IMR-90 (cell line): ENCODE data around the gene KRT36. TPM values are rescaled to one million over a fixed set of nuclear protein-coding genes. Genes with fewer than 3 reads are reported as not detected.

Source experiments
- ATAC-seq: fragments of 200-7000 bp; cut with Tn5 transposase; 2 replicates; pipeline ENCODE4 v1.9.1; 2020; ENCODE audit warnings: low read depth, mild to moderate bottlenecking, moderate library complexity
- BruUV-seq: library from RNA; stranded (reverse); fragments of 400-500 nt; replicated peaks from 2 replicates; lab custom pipeline; 2021; lab: Mats Ljungman, UMichigan
- CTCF ChIA-PET: fragments of 300-600 bp; formaldehyde crosslinking; extraction: SDS; loops from one replicate; lab custom pipeline; 2021; ENCODE audit warnings: antibody characterized with exemption; lab: Yijun Ruan, JAX
- POLR2A ChIA-PET: fragments of 300-600 bp; sonication (Branson Sonifier 250); formaldehyde crosslinking; loops from one replicate; lab custom pipeline; 2022; ENCODE audit warnings: antibody characterized with exemption; ENCODE audit not compliant: unreplicated experiment; lab: Charles Lee
- DNase-seq: peaks from one replicate; pipeline ENCODE4 v3.0.0; 2013
- H2AFZ ChIP-seq: replicated peaks from 2 replicates; pipeline ENCODE3; 2013; ENCODE audit warnings: low read length, mild to moderate bottlenecking; ENCODE audit not compliant: poor library complexity
- H2AK5ac ChIP-seq: 2 replicates; pipeline ENCODE4 v1.6.1; 2013; ENCODE audit warnings: low read depth, low read length, inconsistent platforms
- H2AK9ac ChIP-seq: replicated peaks from 2 replicates; pipeline ENCODE3; 2013; ENCODE audit warnings: mild to moderate bottlenecking, low read depth, low read length, moderate library complexity; ENCODE audit not compliant: poor library complexity
- H2BK120ac ChIP-seq: 2 replicates; pipeline ENCODE4 v1.6.1; 2013; ENCODE audit warnings: low read depth, low read length, inconsistent platforms
- H2BK15ac ChIP-seq: 3 replicates; pipeline ENCODE4 v1.6.1; 2013; ENCODE audit warnings: low read depth, low read length, inconsistent platforms
- H2BK20ac ChIP-seq: 2 replicates; pipeline ENCODE4 v1.6.1; 2013; ENCODE audit warnings: low read depth, mild to moderate bottlenecking, inconsistent platforms, low read length, moderate library complexity
- H2BK5ac ChIP-seq: 2 replicates; pipeline ENCODE4 v1.6.1; 2013; ENCODE audit warnings: mild to moderate bottlenecking, low read depth, low read length, inconsistent platforms; ENCODE audit not compliant: poor library complexity, severe bottlenecking
- H3K14ac ChIP-seq: replicated peaks from 2 replicates; pipeline ENCODE4 v1.6.1; 2013; ENCODE audit warnings: low read depth, low read length, inconsistent platforms
- H3K18ac ChIP-seq: 2 replicates; pipeline ENCODE4 v1.6.1; 2013; ENCODE audit warnings: low read depth, low read length, control low read depth
- H3K23ac ChIP-seq: 2 replicates; pipeline ENCODE4 v1.6.1; 2013; ENCODE audit warnings: low read depth, low read length, inconsistent platforms
- H3K27ac ChIP-seq: 2 replicates; pipeline ENCODE4 v1.5.1; 2013; ENCODE audit warnings: mild to moderate bottlenecking, control low read depth, low read length; ENCODE audit not compliant: insufficient read depth
- H3K27me3 ChIP-seq: 2 replicates; pipeline ENCODE4 v1.6.1; 2013; ENCODE audit warnings: low read length; ENCODE audit not compliant: control insufficient read depth, insufficient read depth
- H3K36me3 ChIP-seq: 2 replicates; pipeline ENCODE4 v1.6.1; 2013; ENCODE audit warnings: low read length, mixed read lengths; ENCODE audit not compliant: control insufficient read depth, insufficient read depth
- H3K4ac ChIP-seq: 2 replicates; pipeline ENCODE4 v1.6.1; 2013; ENCODE audit warnings: low read depth, low read length, inconsistent platforms
- H3K4me1 ChIP-seq: 2 replicates; pipeline ENCODE4 v1.6.1; 2013; ENCODE audit warnings: low read length, mixed read lengths; ENCODE audit not compliant: control insufficient read depth, insufficient read depth
- H3K4me2 ChIP-seq: 2 replicates; pipeline ENCODE4 v1.6.1; 2013; ENCODE audit warnings: low read depth, mild to moderate bottlenecking, control low read depth, low read length, moderate library complexity
- H3K4me3 ChIP-seq: 2 replicates; pipeline ENCODE4 v1.5.1; 2013; ENCODE audit warnings: low read depth, mild to moderate bottlenecking, control low read depth, low read length, moderate library complexity; ENCODE audit not compliant: insufficient read depth
- H3K56ac ChIP-seq: 2 replicates; pipeline ENCODE4 v1.6.1; 2013; ENCODE audit warnings: low read length, inconsistent platforms; ENCODE audit not compliant: insufficient read depth; ENCODE audit errors: extremely low read depth
- H3K79me1 ChIP-seq, 2 experiments: 2 replicates each; pipeline ENCODE4 v1.6.1; 2013; ENCODE audit warnings: low read length in 2 of 2, inconsistent platforms in 1 of 2, low read depth in 1 of 2
- H3K9ac ChIP-seq: 2 replicates; pipeline ENCODE4 v1.6.1; 2013; ENCODE audit warnings: low read depth, low read length, control low read depth
- H3K9me1 ChIP-seq: 2 replicates; pipeline ENCODE4 v1.6.1; 2013; ENCODE audit warnings: low read length, inconsistent platforms; ENCODE audit not compliant: insufficient read depth
- H3K9me3 ChIP-seq: 2 replicates; pipeline ENCODE4 v1.6.1; 2013; ENCODE audit warnings: low read length; ENCODE audit not compliant: control insufficient read depth, insufficient read depth
- H4K20me1 ChIP-seq: 2 replicates; pipeline ENCODE4 v1.6.1; 2013; ENCODE audit warnings: low read length, inconsistent platforms; ENCODE audit not compliant: insufficient read depth
- H4K5ac ChIP-seq: 2 replicates; pipeline ENCODE4 v1.6.1; 2013; ENCODE audit warnings: mild to moderate bottlenecking, low read depth, low read length, control low read depth
- H4K8ac ChIP-seq, 2 experiments: 2 replicates each; pipeline ENCODE4 v1.6.1; 2013; ENCODE audit warnings: low read depth in 2 of 2, low read length in 2 of 2, control low read depth in 1 of 2, inconsistent platforms in 1 of 2
- H4K91ac ChIP-seq: 2 replicates; pipeline ENCODE4 v1.6.1; 2013; ENCODE audit warnings: low read depth, low read length, inconsistent platforms; ENCODE audit not compliant: insufficient read depth
- BHLHE40 ChIP-seq: fragments of 150-350 bp; IDR thresholded peaks from 2 replicates; pipeline ENCODE4 v1.6.1; 2016; ENCODE audit warnings: mild to moderate bottlenecking, low read depth, low read length
- CEBPB ChIP-seq: IDR thresholded peaks from 2 replicates; pipeline ENCODE4 v1.6.1; 2012; ENCODE audit warnings: low read depth, low read length, improper control_type of control experiment
- CHD1 ChIP-seq: IDR thresholded peaks from 2 replicates; pipeline ENCODE4 v1.6.1; 2012; ENCODE audit warnings: low read depth, low read length, improper control_type of control experiment
- CTCF ChIP-seq: conservative IDR thresholded peaks from 2 replicates; pipeline ENCODE4 v1.5.1; 2012; ENCODE audit warnings: mild to moderate bottlenecking, low read depth, low read length, improper control_type of control experiment
- ELK1 ChIP-seq: fragments of 150-350 bp; IDR thresholded peaks from 2 replicates; pipeline ENCODE4 v1.6.1; 2016; ENCODE audit warnings: low read depth, mild to moderate bottlenecking, low read length, moderate library complexity, borderline replicate concordance
- FOS ChIP-seq: fragments of 150-350 bp; IDR thresholded peaks from 2 replicates; pipeline ENCODE4 v1.6.1; 2016; ENCODE audit warnings: low read depth, low read length
- MAFK ChIP-seq: IDR thresholded peaks from 2 replicates; pipeline ENCODE4 v1.6.1; 2012; ENCODE audit warnings: low read depth, low read length, improper control_type of control experiment
- MAZ ChIP-seq: IDR thresholded peaks from 2 replicates; pipeline ENCODE4 v1.6.1; 2012; ENCODE audit warnings: low read depth, mild to moderate bottlenecking, low read length, improper control_type of control experiment, moderate library complexity, borderline replicate concordance
- MXI1 ChIP-seq: IDR thresholded peaks from 2 replicates; pipeline ENCODE4 v1.6.1; 2012; ENCODE audit warnings: low read depth, mild to moderate bottlenecking, low read length, moderate library complexity, borderline replicate concordance
- NFE2L2 ChIP-seq: fragments of 150-350 bp; IDR thresholded peaks from 2 replicates; pipeline ENCODE4 v1.6.1; 2016; ENCODE audit warnings: low read depth, mild to moderate bottlenecking, low read length
- POLR2A ChIP-seq: IDR thresholded peaks from 2 replicates; pipeline ENCODE4 v1.6.1; 2012; ENCODE audit warnings: mild to moderate bottlenecking, low read depth, low read length
- RAD21 ChIP-seq: IDR thresholded peaks from 2 replicates; pipeline ENCODE4 v1.6.1; 2012; ENCODE audit warnings: low read length, improper control_type of control experiment
- RCOR1 ChIP-seq: IDR thresholded peaks from 2 replicates; pipeline ENCODE4 v1.6.1; 2012; ENCODE audit warnings: mild to moderate bottlenecking, low read length, improper control_type of control experiment; ENCODE audit not compliant: insufficient replicate concordance
- RFX5 ChIP-seq: IDR thresholded peaks from 2 replicates; pipeline ENCODE4 v1.8.0; 2012; ENCODE audit warnings: low read depth, mild to moderate bottlenecking, low read length, moderate library complexity
- SMC3 ChIP-seq: fragments of 150-350 bp; IDR thresholded peaks from 2 replicates; pipeline ENCODE4 v1.6.1; 2016; ENCODE audit warnings: low read depth, mild to moderate bottlenecking, antibody characterized with exemption, low read length, moderate library complexity
- USF2 ChIP-seq: fragments of 150-350 bp; IDR thresholded peaks from 2 replicates; pipeline ENCODE4 v1.6.1; 2017; ENCODE audit warnings: mild to moderate bottlenecking, antibody characterized with exemption, low read length, low read depth
- WGBS, 2 experiments: methylation state at CpG; one replicate each; pipeline versions ENCODE4 v1.1.5 to v1.1.7; 2013; ENCODE audit warnings: missing lambda C conversion rate in 2 of 2; ENCODE audit not compliant: insufficient read length in 1 of 2; ENCODE audit errors: extremely low coverage in 2 of 2; 5-methylcytosine and 5-hydroxymethylcytosine counted together
- dilution Hi-C: fragments of 300-500 bp; cut with HindIII; formaldehyde crosslinking; loops from one replicate; pipeline ENCODE4 v1.14.3; 2018; ENCODE audit warnings: low sequenced_read_pairs; ENCODE audit not compliant: unreplicated experiment
- in situ Hi-C: fragments of 300-500 bp; cut with MboI; formaldehyde crosslinking; loops from 3 replicates; pipeline ENCODE4 v1.14.3; 2019; ENCODE audit warnings: low sequenced_read_pairs, inconsistent platforms, mixed read lengths
- intact Hi-C: fragments of 100-400 bp; cut with micrococcal nuclease; formaldehyde crosslinking; loops from 2 replicates; pipeline ENCODE4 v1.10.0; 2022
- polyA plus RNA-seq, 3 experiments: library from polyadenylated mRNA; depleted of rRNA; stranded (reverse); fragments of >200 nt; gene quantifications; 2 replicates each; pipeline ENCODE4 v1.2.3, GENCODE V29; 2012; ENCODE audit warnings: low replicate concordance in 1 of 3
- total RNA-seq: library from RNA; depleted of rRNA; stranded (reverse); fragments of >200 nt; gene quantifications from 2 replicates; pipeline ENCODE4 v1.2.3, GENCODE V29; 2012

Gene KRT36
- total and polyA plus RNA-seq, 2 of the 4 experiments (the other 2 are of a cell fraction): not detected

- Histone ChIP-seq H3K56ac (no peak overlapping the region), H2AFZ (no peak overlapping the region), H4K8ac (no peak overlapping the region), H2BK20ac (no peak overlapping the region), H3K23ac (no peak overlapping the region), H3K4me3 (no peak overlapping the region), H3K14ac (no peak overlapping the region), H3K18ac (no peak overlapping the region), H3K4me2 (no peak overlapping the region), H3K27ac (no peak overlapping the region), H2BK5ac (no peak overlapping the region), H3K9ac (no peak overlapping the region), H3K79me1 (no peaks in the 10 kb centered on the region), H4K5ac (no peak overlapping the region), H2AK9ac (no peak overlapping the region), H3K4ac (no peak overlapping the region), H2BK15ac (no peak overlapping the region), H2BK120ac (no peak overlapping the region), H3K36me3 (no peaks in the 10 kb centered on the region), H3K9me1 (no peaks in the 10 kb centered on the region), H3K27me3 (peaks cover 7% of the 10 kb centered on the region; the same call in 1 of the 2 replicates), H2AK5ac (no peak overlapping the region), H4K20me1 (no peaks in the 10 kb centered on the region), H4K91ac (no peak overlapping the region), H3K9me3 (no peaks in the 10 kb centered on the region), H3K4me1 (no peaks in the 10 kb centered on the region)
- DNase-seq (no peak), ATAC-seq (no peak)
- BruUV-seq: no TSS peak
- in situ Hi-C loops (no loop called here), intact Hi-C loops (no loop called here), dilution Hi-C loops (no loop called here)
- TF ChIP-seq RAD21 (no peak), MXI1 (no peak), RCOR1 (no peak), MAZ (no peak), NFE2L2 (no peak), CEBPB (no peak), MAFK (no peak), USF2 (no peak), SMC3 (no peak), ELK1 (no peak), FOS (no peak), CHD1 (no peak), RFX5 (no peak), CTCF (no peak), POLR2A (no peak), BHLHE40 (no peak)
- 95% methylated on average over 12 of the region's 13 CpGs; no CpG with 5 or more reads in 1 of the 2 experiments for WGBS, 2 experiments
- ChIA-PET POLR2A (no interaction called here), CTCF (no interaction called here)
Observed at GRCh38 chr17:41486316-41486715, 3.4 kb downstream of the KRT36 start.
